ENCODE results near the gene CLECL1.
"Not testable (repeated sequence)": the region's sequence is repeated elsewhere in the genome, so short reads cannot be mapped to it uniquely, and the experiment has no call there.

CLECL1 gene

DNA sequence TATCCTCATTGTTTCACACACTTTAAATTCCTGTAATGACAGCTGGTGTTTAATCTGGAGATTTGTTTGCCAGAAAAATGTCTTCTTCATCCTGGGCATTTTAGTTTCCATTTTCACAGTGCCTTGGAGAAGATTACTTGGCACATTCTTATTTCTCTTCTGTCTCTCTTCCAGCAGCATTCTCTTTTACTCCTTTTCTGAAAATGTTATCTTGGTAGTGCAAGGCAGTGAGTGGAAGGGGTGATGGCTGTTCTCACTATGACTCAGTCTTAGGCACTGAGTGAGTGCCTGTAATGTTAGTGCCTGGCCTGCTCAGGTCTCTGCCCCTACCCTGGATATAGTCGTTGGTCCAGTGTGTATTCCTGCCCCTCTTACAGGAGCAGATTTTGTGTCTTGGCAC lies 13.1 kb downstream of the CLECL1 start:
- TF ChIP-seq GATA1 (IDR thresholded peaks at IDR 0.05; ENCODE audit: low read depth, low read length) (no peak), POLR2A (IDR thresholded peaks at IDR 0.05; ENCODE audit: low read length) (no peak)
- no peak for DNase-seq

DNA sequence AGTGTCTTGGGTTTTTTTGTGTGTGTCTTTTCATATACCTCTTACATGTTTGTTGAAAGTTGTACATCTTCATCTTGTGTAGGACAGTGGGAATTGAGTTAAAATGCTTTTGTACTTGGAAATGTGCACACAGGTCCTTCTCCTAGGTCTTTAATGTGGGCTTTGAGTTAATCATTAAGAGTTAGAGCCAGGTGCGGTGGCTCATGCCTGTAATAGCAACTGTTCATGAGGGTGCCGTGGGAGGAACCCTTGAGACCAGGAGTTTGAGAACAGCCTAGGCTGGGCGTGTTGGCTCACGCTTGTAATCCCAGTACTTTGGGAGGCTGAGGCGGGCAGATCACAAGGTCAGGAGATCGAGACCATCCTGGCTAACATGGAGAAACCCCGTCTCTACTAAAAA lies 13.9 kb downstream of the CLECL1 start:
- no peak for TF ChIP-seq POLR2A (IDR thresholded peaks at IDR 0.05; ENCODE audit: low read length)
- no peak for TF ChIP-seq GATA1 (IDR thresholded peaks at IDR 0.05; ENCODE audit: low read depth, low read length)
- DNase-seq, result no peak

DNA sequence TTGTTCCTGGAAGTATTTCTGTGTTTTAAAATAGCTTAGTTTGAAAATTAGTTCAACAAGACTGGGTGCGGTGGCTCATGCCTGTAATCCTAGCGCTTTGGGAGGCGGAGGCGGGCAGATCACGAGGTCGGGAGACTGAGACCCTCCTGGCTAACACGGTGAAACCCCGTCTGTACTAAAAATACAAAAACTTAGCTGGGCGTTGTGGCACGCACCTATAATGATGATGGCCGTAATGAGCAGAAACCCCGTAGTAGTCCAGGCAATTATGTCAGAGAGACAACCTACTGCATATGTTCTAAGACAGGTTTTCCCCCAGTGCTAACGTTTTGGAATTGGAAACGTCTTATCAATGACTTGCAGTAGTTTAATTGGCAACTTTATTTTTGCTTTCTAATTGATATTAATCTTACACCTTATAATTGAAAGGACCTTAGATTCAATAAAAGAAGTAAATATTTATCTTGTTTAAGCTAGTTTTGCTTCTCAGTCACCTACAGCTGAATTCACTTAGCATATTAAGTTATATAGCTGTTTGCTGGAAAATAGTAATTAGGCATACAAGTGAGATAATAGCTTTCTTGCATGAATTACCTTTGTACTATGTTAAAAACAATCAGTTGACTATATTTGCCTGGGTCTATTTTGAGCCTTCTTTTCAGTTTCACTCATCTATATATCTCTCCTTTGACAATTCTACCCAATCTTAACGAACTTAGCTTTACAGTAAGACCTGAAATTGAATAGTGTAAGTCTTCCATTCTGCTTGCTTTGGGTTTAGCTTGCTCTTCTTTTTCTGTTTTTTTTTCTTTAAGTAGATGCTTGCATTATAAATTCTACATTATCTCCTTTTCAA lies 15.6 kb downstream of the CLECL1 start:
- TF ChIP-seq POLR2A (IDR thresholded peaks at IDR 0.05; ENCODE audit: low read length) (no peak), GATA1 (IDR thresholded peaks at IDR 0.05; ENCODE audit: low read depth, low read length) (no peak)
- no peak for DNase-seq

DNA sequence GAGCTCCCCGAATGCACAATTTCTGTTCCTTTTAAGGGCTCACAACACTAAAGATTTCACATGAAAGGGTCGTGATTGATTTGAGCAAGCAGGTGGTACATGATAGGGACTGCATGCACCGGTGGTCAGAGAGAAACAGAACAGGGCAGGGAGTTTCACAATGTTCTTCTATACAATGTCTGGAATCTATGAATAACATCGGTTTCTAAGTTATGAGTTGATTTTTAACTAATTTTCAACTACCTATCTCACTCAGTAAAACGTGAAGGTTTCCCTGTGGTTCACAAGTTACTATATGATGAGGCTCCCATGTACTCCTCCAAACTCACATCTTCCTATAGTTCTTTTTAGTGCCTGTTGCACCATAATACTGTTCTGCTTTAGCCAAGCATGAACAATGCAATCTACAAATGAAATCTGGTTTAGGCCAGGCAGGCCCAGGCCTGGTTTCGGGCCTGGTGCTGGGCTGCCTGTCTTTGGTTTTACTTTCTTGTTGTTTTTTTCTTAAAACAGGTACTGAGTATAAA lies 19.8 kb downstream of the CLECL1 start:
- not testable (repeated sequence) for DNase-seq

DNA sequence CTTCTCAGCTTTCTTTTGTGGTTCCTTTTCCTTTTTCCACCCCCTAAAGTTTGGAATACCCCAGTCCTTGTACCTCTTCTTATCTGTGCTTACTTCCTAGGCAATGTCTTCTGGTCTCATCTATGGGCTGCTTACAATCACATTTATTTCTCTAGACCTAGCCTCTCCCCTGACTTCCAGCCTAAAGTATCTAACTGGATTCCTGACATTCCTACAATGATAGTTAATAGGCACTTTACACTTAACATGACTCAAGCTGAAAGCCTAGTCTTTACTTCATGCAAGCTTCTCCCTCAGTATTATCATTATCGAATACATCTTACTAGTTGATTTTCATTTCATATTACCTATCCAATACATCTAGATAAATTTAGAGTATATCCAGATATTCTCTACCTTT lies 21.2 kb downstream of the CLECL1 start:
- no peak for TF ChIP-seq GATA1 (IDR thresholded peaks at IDR 0.05; ENCODE audit: low read depth, low read length)
- TF ChIP-seq POLR2A (IDR thresholded peaks at IDR 0.05; ENCODE audit: low read length), result no peak
- DNase-seq, result no peak

DNA sequence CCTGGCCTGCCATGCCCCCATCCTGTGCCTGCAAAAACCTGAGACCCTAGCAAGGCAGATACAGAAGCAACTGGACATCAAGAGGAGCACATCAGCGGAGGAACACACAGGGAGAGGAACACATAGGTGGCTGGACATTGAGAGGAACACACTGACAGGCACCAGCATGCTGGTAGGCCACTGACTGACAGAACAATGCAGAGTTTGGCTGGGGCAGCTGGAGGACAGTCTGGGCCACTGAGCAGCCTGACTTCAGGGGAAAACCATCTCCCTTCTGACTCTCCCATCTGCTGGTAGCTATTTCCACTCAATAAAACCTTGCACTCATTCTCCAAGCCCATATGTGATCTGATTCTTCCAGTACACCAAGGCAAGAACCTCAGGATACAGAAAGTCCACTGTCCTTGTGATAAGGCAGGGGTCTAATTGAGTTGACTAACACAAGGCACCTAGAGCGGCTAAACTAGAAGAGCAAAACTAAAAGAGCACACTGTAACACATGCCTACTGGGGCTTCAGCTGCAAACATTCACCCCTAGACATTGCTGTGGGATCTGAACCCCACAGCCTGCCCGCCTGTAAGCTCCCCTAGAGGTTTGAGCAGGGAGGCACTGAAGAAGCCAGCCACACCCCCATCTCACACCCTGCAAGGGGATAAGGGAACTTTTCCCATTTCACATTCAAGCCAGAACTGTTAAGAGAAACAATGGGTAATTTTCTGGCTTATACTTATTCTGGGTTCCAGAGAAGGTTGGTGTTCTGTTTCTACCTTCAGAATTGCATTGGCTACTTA lies 22.1 kb downstream of the CLECL1 start:
- TF ChIP-seq POLR2A (IDR thresholded peaks at IDR 0.05; ENCODE audit: low read length) (no peak), GATA1 (IDR thresholded peaks at IDR 0.05; ENCODE audit: low read depth, low read length) (no peak)
- DNase-seq, result no peak

DNA sequence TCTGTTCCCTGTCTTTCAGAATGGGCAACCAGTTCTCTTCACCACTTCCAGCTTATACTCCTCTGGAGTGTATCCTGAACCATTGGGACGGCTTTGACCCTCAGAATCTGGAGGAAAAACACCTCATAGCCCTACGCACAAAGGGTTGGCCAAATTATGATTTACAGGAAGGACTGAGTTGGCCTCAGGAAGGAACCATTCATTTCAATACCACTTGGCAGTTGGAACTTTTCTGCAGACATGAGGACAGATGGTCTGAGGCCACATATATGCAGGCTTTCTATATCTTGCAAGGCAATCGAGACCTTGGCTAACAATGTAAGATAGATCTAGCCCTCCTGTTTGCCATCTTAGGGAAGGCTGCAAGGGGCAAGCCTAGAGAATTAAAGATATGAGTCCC lies 24.0 kb downstream of the CLECL1 start:
- no peak for DNase-seq
- TF ChIP-seq GATA1 (IDR thresholded peaks at IDR 0.05; ENCODE audit: low read depth, low read length), result no peak
- no peak for TF ChIP-seq POLR2A (IDR thresholded peaks at IDR 0.05; ENCODE audit: low read length)

DNA sequence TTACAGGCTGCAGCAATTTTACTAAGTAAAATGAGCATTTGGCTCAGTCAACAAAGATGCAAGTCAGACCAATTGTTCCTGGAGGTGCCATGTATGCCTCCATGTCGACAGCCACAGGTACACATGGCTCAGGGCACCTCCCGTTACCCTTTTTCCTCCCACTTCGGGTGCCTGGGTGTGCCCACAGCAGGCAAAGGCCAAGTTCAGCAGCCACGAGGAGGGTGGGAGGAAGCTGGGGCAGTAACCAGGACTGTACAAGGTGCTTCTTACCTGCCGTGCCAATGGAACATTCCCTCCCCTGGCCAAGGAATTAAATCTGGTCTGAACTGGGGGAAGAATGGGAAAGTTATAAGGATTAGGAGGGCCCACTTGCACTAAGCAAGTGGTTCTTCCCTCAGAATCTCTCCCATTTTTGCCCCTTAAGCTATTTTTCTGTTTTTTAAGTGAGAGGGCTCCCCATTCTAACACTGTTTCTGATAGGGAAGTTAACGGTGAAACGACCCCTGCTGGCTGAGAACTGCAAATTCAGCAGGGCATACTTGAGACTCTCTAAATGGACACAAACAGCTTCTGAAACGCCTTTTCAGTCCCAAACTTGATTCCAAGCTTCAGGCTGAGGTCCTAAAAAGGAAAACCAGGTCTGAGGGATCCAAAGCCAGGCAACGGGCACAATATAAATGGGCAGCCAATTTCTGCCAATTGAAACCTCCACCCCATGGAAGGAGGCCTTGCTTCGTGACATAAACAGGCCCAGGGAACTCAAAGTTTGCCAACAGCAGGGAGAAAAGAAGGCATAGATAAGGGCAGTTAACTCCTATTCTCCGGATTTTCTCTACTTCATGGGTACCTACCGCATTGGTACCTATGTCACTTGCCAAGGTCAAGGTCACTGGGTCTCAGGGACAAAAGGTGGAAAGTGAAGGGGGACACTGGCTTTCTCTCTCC lies 24.8 kb downstream of the CLECL1 start:
- peak; percentile 59 to 73 for DNase-seq
- no peak for TF ChIP-seq GATA1 (IDR thresholded peaks at IDR 0.05; ENCODE audit: low read depth, low read length)
- no peak for TF ChIP-seq POLR2A (IDR thresholded peaks at IDR 0.05; ENCODE audit: low read length)

DNA sequence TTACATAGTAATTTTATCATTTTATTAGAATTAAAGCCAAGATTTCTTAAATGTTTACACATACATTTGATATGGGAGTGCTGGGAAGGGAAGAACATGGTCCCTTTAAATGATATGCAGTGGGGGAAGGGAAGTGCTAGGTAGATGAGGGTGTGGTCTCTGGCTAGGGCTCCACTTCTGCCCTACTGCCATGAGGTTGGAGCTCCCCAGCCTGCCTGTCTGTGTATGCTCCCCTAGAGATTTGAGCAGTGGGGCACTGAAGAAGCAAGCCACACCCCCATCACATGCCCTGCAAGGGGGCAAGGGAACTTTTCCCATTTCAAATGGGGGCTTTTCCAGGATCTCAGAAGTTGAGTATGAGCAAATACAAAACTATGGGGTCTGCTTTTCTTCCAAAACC lies 25.5 kb downstream of the CLECL1 start:
- DNase-seq, result no peak
- no peak for TF ChIP-seq POLR2A (IDR thresholded peaks at IDR 0.05; ENCODE audit: low read length)
- TF ChIP-seq GATA1 (IDR thresholded peaks at IDR 0.05; ENCODE audit: low read depth, low read length), result no peak

DNA sequence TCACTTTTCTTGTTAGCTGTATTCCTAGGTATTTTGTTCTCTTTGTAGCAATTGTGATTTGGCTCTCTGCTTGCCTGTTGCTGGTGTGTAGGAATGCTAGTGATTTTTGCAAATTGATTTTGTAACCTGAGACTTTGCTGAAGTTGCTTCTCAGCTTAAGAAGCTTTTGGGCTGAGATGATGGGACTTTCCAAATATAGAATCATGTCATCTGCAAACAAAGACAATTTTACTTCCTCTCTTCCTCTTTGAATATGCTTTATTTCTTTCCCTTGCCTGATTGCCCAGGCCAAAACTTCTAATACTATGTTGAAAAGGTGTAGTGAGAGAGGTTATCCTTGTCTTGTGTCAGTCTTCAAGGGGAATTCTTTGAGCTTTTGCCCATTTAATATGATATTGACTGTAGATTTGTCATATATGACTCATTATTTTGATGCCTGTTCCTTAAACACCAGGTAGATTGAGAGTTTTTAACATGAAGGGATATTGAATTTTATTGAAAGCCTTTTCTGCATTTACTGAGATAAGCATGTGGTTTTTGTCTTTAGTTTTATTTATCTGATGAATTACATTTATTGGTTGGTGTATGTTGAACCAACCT lies 26.7 kb downstream of the CLECL1 start:
- TF ChIP-seq POLR2A (IDR thresholded peaks at IDR 0.05; ENCODE audit: low read length) (no peak), GATA1 (IDR thresholded peaks at IDR 0.05; ENCODE audit: low read depth, low read length) (no peak)
- no peak for DNase-seq

DNA sequence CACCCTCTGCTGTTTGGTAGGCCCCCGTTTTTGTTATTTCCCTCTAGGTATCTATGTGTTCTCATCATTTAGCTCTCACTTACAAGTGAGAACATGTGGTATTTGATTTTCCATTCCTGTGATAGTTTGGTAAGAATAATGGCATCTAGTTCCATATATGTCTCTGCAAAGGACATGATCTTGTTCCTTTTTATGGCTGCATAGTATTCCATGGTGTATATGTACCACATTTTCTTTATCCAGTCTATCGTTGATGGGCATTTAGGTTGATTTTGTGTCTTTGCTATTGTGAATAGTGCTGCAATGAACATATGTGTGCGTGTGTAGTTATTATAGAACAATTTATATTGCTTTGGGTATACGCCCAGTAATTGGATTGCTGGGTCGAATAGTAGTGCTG lies 28.3 kb downstream of the CLECL1 start:
- not testable (repeated sequence) for DNase-seq

DNA sequence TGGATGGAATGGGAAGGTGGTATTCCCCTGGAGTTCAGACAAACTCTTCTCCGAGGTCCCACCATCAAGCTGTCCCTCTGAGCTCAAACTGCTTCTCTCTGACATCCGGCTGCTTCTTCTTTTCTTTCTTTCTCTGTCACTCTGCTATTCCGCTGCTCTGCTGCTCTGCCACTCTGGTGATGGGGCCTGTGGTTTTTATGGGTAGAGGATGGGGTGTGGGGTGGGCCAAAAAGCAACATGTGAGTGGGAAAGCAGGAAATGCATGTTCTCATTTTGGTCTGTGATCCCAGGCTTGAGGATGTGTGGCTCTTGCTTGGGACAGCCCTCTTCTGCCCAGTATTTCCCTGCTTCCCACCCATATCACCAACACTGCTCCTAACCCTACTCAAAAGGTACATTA lies 30.6 kb downstream of the CLECL1 start:
- DNase-seq, result no peak
- TF ChIP-seq POLR2A (IDR thresholded peaks at IDR 0.05; ENCODE audit: low read length), result no peak
- TF ChIP-seq GATA1 (IDR thresholded peaks at IDR 0.05; ENCODE audit: low read depth, low read length), result no peak

DNA sequence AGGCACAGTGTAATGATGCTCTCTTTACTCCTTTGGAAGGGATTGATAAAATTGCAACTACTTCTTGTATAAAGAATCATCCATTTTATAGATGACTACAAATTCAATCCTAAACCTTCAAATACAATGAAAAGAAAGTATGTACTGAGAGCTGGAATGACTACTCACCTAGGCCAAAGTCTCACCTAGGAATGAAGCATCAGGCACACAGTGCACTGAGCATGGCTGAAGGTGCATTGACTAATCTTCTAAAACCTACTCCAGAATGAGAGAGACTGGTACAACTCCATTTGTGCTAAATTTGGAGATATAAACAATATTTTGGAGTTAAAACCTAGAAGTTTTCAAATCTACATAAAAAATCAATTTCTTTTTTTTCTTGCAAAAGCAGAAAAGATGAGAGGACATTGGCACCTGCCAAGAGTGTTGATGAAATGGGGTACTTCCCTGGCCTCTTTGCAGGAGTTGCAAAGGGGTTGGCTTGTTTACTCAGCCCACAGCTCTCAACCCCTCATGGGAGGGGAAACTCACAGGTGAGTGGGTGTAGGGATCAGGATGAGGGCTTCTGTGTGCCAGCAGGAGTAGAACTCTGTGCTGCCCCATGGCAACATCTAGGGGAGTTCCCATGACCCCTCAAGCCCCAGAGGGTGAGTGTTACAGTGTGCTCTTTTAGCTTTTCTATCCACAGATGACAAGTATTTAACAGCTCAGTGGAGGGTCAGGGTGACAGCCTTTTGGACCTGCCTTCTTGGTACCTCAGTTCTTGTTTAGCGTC lies 31.3 kb downstream of the CLECL1 start:
- TF ChIP-seq GATA1 (IDR thresholded peaks at IDR 0.05; ENCODE audit: low read depth, low read length) (no peak), POLR2A (IDR thresholded peaks at IDR 0.05; ENCODE audit: low read length) (no peak)
- DNase-seq, result no peak
